NCI-H1048 (cell line): ENCODE measurements around the gene NFATC1.

ENCODE experiments used
- DNase-seq: peaks from one replicate; lab custom pipeline; 2025; lab: John Stamatoyannopoulos, UW

The NFATC1 gene

GRCh38 chr18:79441420-79441819 lies 45.7 kb downstream of the NFATC1 start:
- no peak for DNase-seq

GRCh38 chr18:79442508-79443221 lies 46.9 kb downstream of the NFATC1 start:
- DNase-seq, result no peak

- no peak for DNase-seq
Observed at GRCh38 chr18:79445221-79445620, 49.5 kb downstream of the NFATC1 start.

- no peak for DNase-seq
Observed at GRCh38 chr18:79445696-79446561, 50.2 kb downstream of the NFATC1 start.

- DNase-seq, result no peak
Observed at GRCh38 chr18:79446931-79447330, 51.2 kb downstream of the NFATC1 start.

GRCh38 chr18:79447703-79448367 lies 52.1 kb downstream of the NFATC1 start:
- no peak for DNase-seq

GRCh38 chr18:79448621-79449020 lies 52.9 kb downstream of the NFATC1 start:
- DNase-seq, result no peak

- DNase-seq, result no peak
Observed at GRCh38 chr18:79449551-79450288, 54.0 kb downstream of the NFATC1 start.

- no peak for DNase-seq
Observed at GRCh38 chr18:79450289-79451080, 54.8 kb downstream of the NFATC1 start.

GRCh38 chr18:79451237-79452125 lies 55.8 kb downstream of the NFATC1 start:
- DNase-seq, result no peak

GRCh38 chr18:79452190-79452990 lies 56.7 kb downstream of the NFATC1 start:
- no peak for DNase-seq

- no peak for DNase-seq
Observed at GRCh38 chr18:79452991-79453645, 57.4 kb downstream of the NFATC1 start.

- no peak for DNase-seq
Observed at GRCh38 chr18:79453816-79454735, 58.3 kb downstream of the NFATC1 start.

GRCh38 chr18:79455261-79455660 lies 59.5 kb downstream of the NFATC1 start:
- DNase-seq, result no peak

- no peak for DNase-seq
Observed at GRCh38 chr18:79456105-79456980, 60.6 kb downstream of the NFATC1 start.

- DNase-seq, result no peak
Observed at GRCh38 chr18:79457239-79457638, 61.5 kb downstream of the NFATC1 start.

GRCh38 chr18:79457652-79458051 lies 61.9 kb downstream of the NFATC1 start:
- DNase-seq, result no peak
